ENCODE data around the gene PRKCE. TPM values are rescaled to one million over a fixed set of nuclear protein-coding genes. Genes with fewer than 3 reads are reported as not detected.

PRKCE gene
- total RNA-seq, 1 donor from 2014 or later: 12.0 TPM

GRCh38 chr2:45990131-45990530, 338.7 kb downstream of the PRKCE start:
- TF ChIP-seq, protein P1, sequence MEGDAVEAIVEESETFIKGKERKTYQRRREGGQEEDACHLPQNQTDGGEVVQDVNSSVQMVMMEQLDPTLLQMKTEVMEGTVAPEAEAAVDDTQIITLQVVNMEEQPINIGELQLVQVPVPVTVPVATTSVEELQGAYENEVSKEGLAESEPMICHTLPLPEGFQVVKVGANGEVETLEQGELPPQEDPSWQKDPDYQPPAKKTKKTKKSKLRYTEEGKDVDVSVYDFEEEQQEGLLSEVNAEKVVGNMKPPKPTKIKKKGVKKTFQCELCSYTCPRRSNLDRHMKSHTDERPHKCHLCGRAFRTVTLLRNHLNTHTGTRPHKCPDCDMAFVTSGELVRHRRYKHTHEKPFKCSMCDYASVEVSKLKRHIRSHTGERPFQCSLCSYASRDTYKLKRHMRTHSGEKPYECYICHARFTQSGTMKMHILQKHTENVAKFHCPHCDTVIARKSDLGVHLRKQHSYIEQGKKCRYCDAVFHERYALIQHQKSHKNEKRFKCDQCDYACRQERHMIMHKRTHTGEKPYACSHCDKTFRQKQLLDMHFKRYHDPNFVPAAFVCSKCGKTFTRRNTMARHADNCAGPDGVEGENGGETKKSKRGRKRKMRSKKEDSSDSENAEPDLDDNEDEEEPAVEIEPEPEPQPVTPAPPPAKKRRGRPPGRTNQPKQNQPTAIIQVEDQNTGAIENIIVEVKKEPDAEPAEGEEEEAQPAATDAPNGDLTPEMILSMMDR (IDR thresholded peaks at IDR 0.05): no peak
- H3K9me3 Mint-ChIP-seq (ENCODE audit: low read depth): no peaks in the 10 kb centered on the region
- peaks cover 1% of the 10 kb centered on the region for H3K36me3 Mint-ChIP-seq (ENCODE audit: low read depth)
- H3K27ac Mint-ChIP-seq (ENCODE audit: unreplicated experiment): no peak overlapping the region
- no peak for DNase-seq (ENCODE audit: low spot score)
- H3K27me3 Mint-ChIP-seq (ENCODE audit: low read depth): no peaks in the 10 kb centered on the region
- H3K4me3 Mint-ChIP-seq (ENCODE audit: unreplicated experiment): no peak overlapping the region
- H3K4me1 Mint-ChIP-seq (ENCODE audit: low read depth): peaks cover 36% of the 10 kb centered on the region

DNA sequence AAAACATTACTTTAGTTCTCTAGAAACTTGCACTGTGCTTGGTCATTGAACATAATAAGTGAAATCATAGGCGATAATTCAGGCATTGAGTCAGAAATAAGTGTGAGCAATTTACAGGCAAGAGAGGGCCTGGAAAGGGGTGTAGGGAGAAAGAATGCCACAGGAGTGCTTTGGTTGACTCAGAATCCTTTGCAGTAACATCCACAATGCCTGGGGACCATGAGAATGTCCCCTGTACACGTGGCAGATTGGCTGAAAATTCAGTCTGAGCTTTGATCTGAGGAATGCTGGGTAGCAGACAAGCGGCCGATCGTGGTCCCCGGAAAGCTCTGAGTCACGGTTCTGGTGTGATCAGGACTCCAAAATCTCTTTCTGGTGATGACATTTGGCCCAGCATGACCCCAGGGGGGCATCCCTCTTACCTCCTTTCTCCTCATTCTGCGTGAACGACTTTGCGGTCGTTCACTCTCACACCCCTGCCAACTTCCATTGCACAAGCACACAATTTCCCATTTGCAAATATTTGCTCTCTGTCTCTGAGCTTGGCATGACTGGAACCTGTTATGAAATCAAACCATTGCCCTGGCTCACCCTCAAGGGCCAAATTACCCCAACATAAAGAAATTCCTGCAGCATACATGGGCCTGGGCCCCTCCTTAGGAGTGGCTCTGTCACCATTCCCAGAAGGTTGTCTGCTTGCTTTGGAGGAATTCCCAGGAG, 340.7 kb downstream of the PRKCE start:
- Mint-ChIP-seq H3K27ac (ENCODE audit: unreplicated experiment) (peak overlapping the region; percentile 92), H3K27me3 (ENCODE audit: low read depth) (no peaks in the 10 kb centered on the region), H3K36me3 (ENCODE audit: low read depth) (peaks cover 3% of the 10 kb centered on the region), H3K4me3 (ENCODE audit: unreplicated experiment) (no peak overlapping the region), H3K9me3 (ENCODE audit: low read depth) (peaks cover 9% of the 10 kb centered on the region), H3K4me1 (ENCODE audit: low read depth) (peaks cover 36% of the 10 kb centered on the region)
- TF ChIP-seq, protein P1 (IDR thresholded peaks at IDR 0.05): no peak
- no peak for DNase-seq (ENCODE audit: low spot score)

DNA sequence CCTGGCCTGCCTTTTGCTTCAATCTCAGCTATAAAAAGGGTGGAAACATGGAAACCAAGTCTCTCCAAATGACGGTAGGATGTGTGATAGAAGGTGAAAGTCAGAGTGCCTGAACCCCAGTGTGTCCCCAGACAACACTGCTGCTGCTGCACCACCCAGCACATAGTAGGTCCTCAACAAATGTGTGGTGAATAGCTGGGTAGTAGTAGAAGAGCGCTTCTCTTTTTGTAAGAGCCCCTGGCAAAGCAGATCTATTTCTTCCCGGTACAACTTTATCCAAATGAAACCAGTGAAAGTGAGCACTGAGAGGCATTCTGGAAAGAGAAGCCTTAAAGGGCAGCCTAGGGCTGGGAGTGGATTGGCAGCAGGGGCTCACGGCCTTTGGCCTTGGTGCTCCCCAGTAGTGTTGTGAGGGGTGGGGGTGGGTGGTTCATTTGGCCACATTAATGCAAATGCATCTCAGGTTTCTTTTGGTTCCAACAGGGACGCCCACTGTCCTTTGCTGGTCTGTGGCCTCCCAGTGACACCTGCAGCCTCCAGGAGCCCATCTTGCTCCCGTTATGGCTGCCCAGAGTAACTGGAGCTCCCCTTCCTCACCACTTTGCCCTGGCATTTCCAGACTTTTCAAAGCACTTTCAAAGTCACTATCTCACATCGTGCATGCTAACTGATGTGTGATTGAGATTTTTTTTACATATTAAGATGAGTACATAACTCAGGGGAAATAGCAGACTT, 341.4 kb downstream of the PRKCE start:
- Mint-ChIP-seq H3K4me1 (ENCODE audit: low read depth) (peaks cover 36% of the 10 kb centered on the region), H3K4me3 (ENCODE audit: unreplicated experiment) (no peak overlapping the region), H3K27me3 (ENCODE audit: low read depth) (no peaks in the 10 kb centered on the region), H3K27ac (ENCODE audit: unreplicated experiment) (peak overlapping the region; percentile 92), H3K36me3 (ENCODE audit: low read depth) (peaks cover 3% of the 10 kb centered on the region), H3K9me3 (ENCODE audit: low read depth) (peaks cover 9% of the 10 kb centered on the region)
- no peak for DNase-seq (ENCODE audit: low spot score)
- TF ChIP-seq, protein P1 (IDR thresholded peaks at IDR 0.05): no peak

DNA sequence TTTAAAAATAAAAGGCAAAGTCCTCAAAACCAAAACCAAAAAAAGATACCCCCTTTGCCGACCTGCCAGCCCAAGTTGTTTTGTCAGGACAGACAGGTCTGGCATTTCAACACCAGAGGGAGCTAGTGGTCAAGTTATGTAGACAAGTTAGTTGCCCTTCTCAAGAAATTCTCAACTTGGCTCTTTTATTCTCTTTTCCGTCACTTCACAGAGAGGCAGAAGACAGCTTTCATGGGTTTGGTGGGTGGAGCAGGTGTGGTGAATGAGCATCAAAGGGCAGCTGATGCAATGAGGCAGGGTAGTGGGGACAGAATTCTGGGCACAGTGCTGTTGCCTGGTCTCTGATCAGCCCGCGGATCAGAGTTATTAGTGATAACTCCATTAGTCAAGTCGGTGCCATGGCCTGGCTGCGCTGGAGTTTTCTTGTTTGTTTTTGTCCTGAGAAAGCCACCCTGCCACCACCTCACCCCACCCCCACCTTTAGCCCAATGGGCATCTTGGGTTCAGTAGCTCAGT, 342.1 kb downstream of the PRKCE start:
- TF ChIP-seq, protein P1 (IDR thresholded peaks at IDR 0.05): peak; percentile 94
- Mint-ChIP-seq H3K4me1 (ENCODE audit: low read depth) (peaks cover 36% of the 10 kb centered on the region), H3K4me3 (ENCODE audit: unreplicated experiment) (no peak overlapping the region), H3K27me3 (ENCODE audit: low read depth) (no peaks in the 10 kb centered on the region), H3K9me3 (ENCODE audit: low read depth) (peaks cover 14% of the 10 kb centered on the region), H3K36me3 (ENCODE audit: low read depth) (peaks cover 4% of the 10 kb centered on the region), H3K27ac (ENCODE audit: unreplicated experiment) (peak overlapping the region; percentile 92)
- DNase-seq (ENCODE audit: low spot score): no peak

DNA sequence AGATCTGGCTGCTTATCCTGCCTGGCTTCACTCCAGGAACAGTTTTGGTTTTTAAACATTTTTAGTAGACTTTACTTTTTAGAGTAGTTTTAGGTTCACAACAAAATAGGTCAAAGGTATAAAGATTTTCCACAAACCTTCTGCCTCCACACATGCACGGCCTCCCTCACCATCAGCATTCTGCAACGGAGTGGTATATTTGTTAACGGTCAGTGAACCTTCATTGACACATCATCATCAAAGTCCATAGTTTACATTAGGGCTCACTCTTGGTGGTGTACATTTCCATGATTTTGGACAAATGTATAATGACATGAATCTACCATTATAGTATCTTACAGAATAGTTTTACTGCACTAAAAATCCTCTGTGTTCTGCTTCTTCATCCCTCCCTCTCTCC, 342.6 kb downstream of the PRKCE start:
- Mint-ChIP-seq H3K36me3 (ENCODE audit: low read depth) (peaks cover 3% of the 10 kb centered on the region), H3K27me3 (ENCODE audit: low read depth) (no peaks in the 10 kb centered on the region), H3K27ac (ENCODE audit: unreplicated experiment) (no peak overlapping the region), H3K4me3 (ENCODE audit: unreplicated experiment) (no peak overlapping the region), H3K4me1 (ENCODE audit: low read depth) (peaks cover 37% of the 10 kb centered on the region), H3K9me3 (ENCODE audit: low read depth) (peaks cover 14% of the 10 kb centered on the region)
- no peak for DNase-seq (ENCODE audit: low spot score)
- TF ChIP-seq, protein P1 (IDR thresholded peaks at IDR 0.05): no peak
